PFSK-1 (cell line): ENCODE measurements around the gene ZER1.

Experiments
- FOXP2 ChIP-seq: optimal IDR thresholded peaks from 2 replicates; pipeline ENCODE3; 2011; ENCODE audit warnings: borderline replicate concordance, control low read depth, inconsistent platforms; ENCODE audit not compliant: insufficient read depth; ENCODE audit errors: extremely low read length, extremely low read depth
- POLR2AphosphoS5 ChIP-seq: IDR thresholded peaks from 2 replicates; pipeline ENCODE4 v1.6.1; 2012; ENCODE audit warnings: low read depth, mild to moderate bottlenecking, control low read depth, low read length, moderate library complexity
- REST ChIP-seq, 2 experiments: IDR thresholded peaks; 2 replicates each; pipeline versions ENCODE4 v1.6.1 to v1.8.0; 2011 to 2012; ENCODE audit warnings: low read depth in 2 of 2, low read length in 2 of 2, control low read depth in 1 of 2, inconsistent platforms in 1 of 2, mild to moderate bottlenecking in 1 of 2, moderate library complexity in 1 of 2; ENCODE audit not compliant: insufficient read depth in 1 of 2
- SIN3A ChIP-seq: IDR thresholded peaks from 2 replicates; pipeline ENCODE4 v1.6.1; 2012; ENCODE audit warnings: mild to moderate bottlenecking, low read length, moderate library complexity, borderline replicate concordance; ENCODE audit not compliant: insufficient read depth
- TAF1 ChIP-seq: IDR thresholded peaks from 2 replicates; pipeline ENCODE4 v1.6.1; 2012; ENCODE audit warnings: low read length, control low read depth, borderline replicate concordance; ENCODE audit not compliant: insufficient read depth

ZER1 gene

GRCh38 chr9:128705051-128705965 is 66.4 kb downstream of the ZER1 start:
- TF ChIP-seq SIN3A: no peak
- no peak for TF ChIP-seq POLR2AphosphoS5
- TF ChIP-seq TAF1: no peak
- no peak for TF ChIP-seq FOXP2
- TF ChIP-seq REST (IDR thresholded peaks at IDR 0.05; ENCODE audit: insufficient read depth in 1 of 2, low read depth in 2 of 2, low read length in 2 of 2): no peak

DNA sequence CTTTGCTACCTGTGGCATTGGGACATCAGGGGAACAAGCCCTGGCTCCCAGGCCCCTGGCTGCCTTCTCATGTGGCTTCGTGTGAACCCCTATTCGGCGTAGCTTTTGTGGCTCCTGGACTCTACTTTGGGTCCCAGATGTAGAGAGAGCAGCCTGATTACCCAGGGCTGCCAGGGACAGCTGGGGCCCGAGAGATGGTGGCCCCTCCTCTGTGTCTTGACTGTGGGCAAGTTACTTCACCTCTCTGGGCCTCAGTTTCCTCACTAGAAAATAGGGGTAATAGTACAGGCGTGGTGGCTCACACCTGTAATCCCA is 67.4 kb downstream of the ZER1 start:
- no peak for TF ChIP-seq FOXP2
- no peak for TF ChIP-seq REST (IDR thresholded peaks at IDR 0.05; ENCODE audit: insufficient read depth in 1 of 2, low read depth in 2 of 2, low read length in 2 of 2)
- no peak for TF ChIP-seq POLR2AphosphoS5
- no peak for TF ChIP-seq SIN3A
- no peak for TF ChIP-seq TAF1

GRCh38 chr9:128703616-128704355 is 67.9 kb downstream of the ZER1 start:
- no peak for TF ChIP-seq POLR2AphosphoS5
- no peak for TF ChIP-seq FOXP2
- no peak for TF ChIP-seq TAF1

GRCh38 chr9:128702949-128703615 is 68.6 kb downstream of the ZER1 start:
- TF ChIP-seq POLR2AphosphoS5 (no peak), FOXP2 (peak; percentile 16)

- TF ChIP-seq FOXP2 (peak; percentile 39), TAF1 (peak; percentile 57; the same call in 1 of the 2 replicates), POLR2AphosphoS5 (peak; percentile 66; the same call in 1 of the 2 replicates), SIN3A (no peak), REST (IDR thresholded peaks at IDR 0.05; ENCODE audit: insufficient read depth in 1 of 2, low read depth in 2 of 2, low read length in 2 of 2) (no peak)
Observed at GRCh38 chr9:128702445-128702948, 69.2 kb downstream of the ZER1 start, which contains the start of gene PKN3. Gene PKN3, plus strand, starts transcription at chr9:128702503. Its CDS starts 413 bp downstream, at chr9:128702916.
